Stomach (tissue), 4 donors: ENCODE results near the gene ATXN7L2.

ENCODE experiments used
- POLR2A ChIP-seq, 4 donors: fragments of 450-650 bp; IDR thresholded peaks; one replicate each; pipeline ENCODE4 v1.6.1; 2016; ENCODE audit warnings: antibody characterized with exemption in 4 of 4, control low read depth in 2 of 4, mild to moderate bottlenecking in 1 of 4, moderate library complexity in 1 of 4
- TF ChIP-seq, protein P1 (sequence below), 7 experiments: fragments of 450-650 bp in 4 of 7; fragments of 200-600 bp in 3 of 7; sonication (generic) in 3 of 7; IDR thresholded peaks; one replicate each; pipeline ENCODE4 v1.5.1; 2016 to 2019; ENCODE audit warnings: antibody characterized with exemption in 7 of 7, control low read depth in 2 of 7, mild to moderate bottlenecking in 1 of 7

DNA sequence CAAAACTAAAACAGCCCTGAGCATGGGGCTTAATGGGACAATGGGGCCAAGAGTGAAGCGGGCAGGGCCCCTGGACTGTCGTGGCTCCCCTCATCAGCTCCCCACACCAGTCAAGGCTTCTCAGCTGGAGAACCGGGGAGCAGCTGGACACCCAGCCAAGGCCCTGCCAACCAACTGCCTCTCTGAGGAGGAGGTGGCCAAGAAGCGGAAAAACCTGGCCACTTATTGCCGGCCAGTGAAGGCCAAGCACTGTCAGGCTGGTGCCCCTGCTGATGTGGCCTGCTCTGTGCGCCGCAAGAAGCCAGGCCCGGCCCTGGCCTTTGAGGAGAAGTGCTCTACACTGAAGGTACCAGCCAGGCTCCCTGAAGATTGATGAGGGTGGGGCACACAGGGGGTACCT lies 7.7 kb downstream of the ATXN7L2 start:
- TF ChIP-seq POLR2A (IDR thresholded peaks at IDR 0.05) = no peak
- TF ChIP-seq, protein P1, sequence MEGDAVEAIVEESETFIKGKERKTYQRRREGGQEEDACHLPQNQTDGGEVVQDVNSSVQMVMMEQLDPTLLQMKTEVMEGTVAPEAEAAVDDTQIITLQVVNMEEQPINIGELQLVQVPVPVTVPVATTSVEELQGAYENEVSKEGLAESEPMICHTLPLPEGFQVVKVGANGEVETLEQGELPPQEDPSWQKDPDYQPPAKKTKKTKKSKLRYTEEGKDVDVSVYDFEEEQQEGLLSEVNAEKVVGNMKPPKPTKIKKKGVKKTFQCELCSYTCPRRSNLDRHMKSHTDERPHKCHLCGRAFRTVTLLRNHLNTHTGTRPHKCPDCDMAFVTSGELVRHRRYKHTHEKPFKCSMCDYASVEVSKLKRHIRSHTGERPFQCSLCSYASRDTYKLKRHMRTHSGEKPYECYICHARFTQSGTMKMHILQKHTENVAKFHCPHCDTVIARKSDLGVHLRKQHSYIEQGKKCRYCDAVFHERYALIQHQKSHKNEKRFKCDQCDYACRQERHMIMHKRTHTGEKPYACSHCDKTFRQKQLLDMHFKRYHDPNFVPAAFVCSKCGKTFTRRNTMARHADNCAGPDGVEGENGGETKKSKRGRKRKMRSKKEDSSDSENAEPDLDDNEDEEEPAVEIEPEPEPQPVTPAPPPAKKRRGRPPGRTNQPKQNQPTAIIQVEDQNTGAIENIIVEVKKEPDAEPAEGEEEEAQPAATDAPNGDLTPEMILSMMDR (IDR thresholded peaks at IDR 0.05) = no peak
